HL-60/S4 (cell line): ENCODE data around the gene AASS.

Experiments
- in situ Hi-C: fragments of 300-500 bp; cut with MboI; formaldehyde crosslinking; loops from 2 replicates; pipeline ENCODE4 v1.14.3; 2022; ENCODE audit warnings: low sequenced_read_pairs

Gene AASS

GRCh38 chr7:122046402-122046801 is 97.6 kb downstream of the AASS start:
- in situ Hi-C loops = no loop called here

- in situ Hi-C loops = no loop called here
Observed at GRCh38 chr7:122040147-122040546, 103.9 kb downstream of the AASS start.

- in situ Hi-C loops = no loop called here
Observed at GRCh38 chr7:122038904-122039303, 105.1 kb downstream of the AASS start.

- in situ Hi-C loops = no loop called here
Observed at GRCh38 chr7:122038134-122038533, 105.9 kb downstream of the AASS start.

GRCh38 chr7:122035876-122036275 is 108.2 kb downstream of the AASS start:
- in situ Hi-C loops = no loop called here

- in situ Hi-C loops = no loop called here
Observed at GRCh38 chr7:122033641-122034040, 110.4 kb downstream of the AASS start.

GRCh38 chr7:122027058-122027457 is 117.0 kb downstream of the AASS start:
- in situ Hi-C loops = no loop called here
